ENCODE data around the gene MB. TPM values are rescaled to one million over a fixed set of nuclear protein-coding genes. Genes with fewer than 3 reads are reported as not detected.

Gene MB
- total RNA-seq, 1 experiment from 2014 or later = 6.3 TPM

DNA sequence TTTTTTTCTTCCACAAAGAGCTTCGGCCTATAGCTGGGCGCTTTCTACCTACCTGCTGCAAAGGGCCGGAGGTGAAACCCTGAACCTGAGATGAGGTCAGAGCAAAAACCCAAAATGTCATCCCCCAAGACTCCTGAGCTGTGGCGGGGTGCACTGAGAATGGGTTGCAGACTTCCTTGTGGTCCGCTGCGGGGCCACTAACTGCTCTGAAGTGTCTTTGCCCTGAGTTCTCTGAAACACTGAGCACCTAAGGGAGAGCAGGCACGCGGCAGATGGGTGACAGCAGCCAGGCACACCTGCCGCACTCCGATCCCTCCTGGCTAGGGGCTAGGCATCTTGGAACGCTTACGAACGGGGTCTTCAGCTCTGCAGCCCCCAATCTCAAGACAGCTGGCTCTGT, 47.2 kb downstream of the MB start:
- Histone ChIP-seq H3K27ac (no peak overlapping the region), H3K9me3 (replicated peaks) (no peaks in the 10 kb centered on the region), H3K36me3 (no peaks in the 10 kb centered on the region), H3K27me3 (0 out of 2 replicates have a peak, but pooled peaks cover 4% of the 10 kb centered on the region), H3K4me1 (no peaks in the 10 kb centered on the region), H3K4me3 (no peak overlapping the region)
- no peak for DNase-seq

- H3K4me1 ChIP-seq = no peaks in the 10 kb centered on the region
- no peaks in the 10 kb centered on the region for H3K36me3 ChIP-seq
- no peaks in the 10 kb centered on the region for H3K9me3 ChIP-seq (replicated peaks)
- 0 out of 2 replicates have a peak, but pooled peaks cover 4% of the 10 kb centered on the region for H3K27me3 ChIP-seq
- no peak for DNase-seq
- no peak overlapping the region for H3K27ac ChIP-seq
- no peak overlapping the region for H3K4me3 ChIP-seq
Measured at GRCh38 chr22:35568751-35569739, 48.1 kb downstream of the MB start.

DNA sequence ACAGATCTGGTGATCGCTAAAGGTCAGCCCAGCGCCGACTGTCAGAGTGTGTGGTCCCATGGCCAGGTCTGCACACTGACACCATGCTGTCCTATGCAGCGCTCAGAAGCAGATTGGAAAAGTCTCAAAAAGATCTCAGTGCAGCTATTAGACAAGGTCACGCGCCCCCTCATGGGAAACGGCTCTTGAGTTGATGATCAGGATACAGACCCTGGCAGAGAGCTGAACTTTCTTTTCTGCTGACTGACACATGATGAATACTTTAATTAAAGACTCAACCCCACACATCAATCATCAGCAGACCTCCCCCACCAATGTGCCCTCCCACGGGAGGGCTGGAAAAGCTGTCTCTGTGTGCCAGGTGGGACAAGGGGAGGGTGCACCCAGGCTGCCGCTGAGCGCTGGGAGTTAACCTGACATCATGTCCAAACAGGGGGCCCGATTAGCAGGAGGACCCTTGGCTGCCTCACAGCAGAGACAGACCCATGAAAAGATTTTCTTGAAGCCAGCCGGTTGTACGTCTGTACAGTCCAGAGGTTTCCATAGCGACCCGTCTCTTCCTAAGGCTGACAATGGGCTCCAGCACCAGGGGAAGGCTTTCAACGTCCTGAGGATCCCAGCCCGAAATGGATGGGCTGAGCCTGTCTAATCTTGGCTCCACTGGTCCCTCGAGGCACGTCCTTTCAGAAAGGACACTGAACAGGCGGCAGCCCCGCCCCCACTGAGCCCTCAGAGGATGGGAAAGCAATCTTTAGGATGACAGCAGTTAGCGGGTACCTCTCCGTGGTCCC, 49.6 kb downstream of the MB start:
- Histone ChIP-seq H3K9me3 (replicated peaks) (no peaks in the 10 kb centered on the region), H3K27ac (no peak overlapping the region), H3K4me1 (no peaks in the 10 kb centered on the region), H3K36me3 (no peaks in the 10 kb centered on the region), H3K27me3 (0 out of 2 replicates have a peak, but pooled peaks cover 4% of the 10 kb centered on the region), H3K4me3 (no peak overlapping the region)
- no peak for DNase-seq

- no peaks in the 10 kb centered on the region for H3K36me3 ChIP-seq
- DNase-seq = no peak
- H3K27ac ChIP-seq = no peak overlapping the region
- no peaks in the 10 kb centered on the region for H3K9me3 ChIP-seq (replicated peaks)
- no peak overlapping the region for H3K4me3 ChIP-seq
- 0 out of 2 replicates have a peak, but pooled peaks cover 4% of the 10 kb centered on the region for H3K27me3 ChIP-seq
- no peaks in the 10 kb centered on the region; the same call in 1 of the 2 replicates for H3K4me1 ChIP-seq
Measured at GRCh38 chr22:35564975-35565867, 51.9 kb downstream of the MB start.

GRCh38 chr22:35563211-35563610, 53.9 kb downstream of the MB start:
- H3K9me3 ChIP-seq (replicated peaks) = no peaks in the 10 kb centered on the region
- H3K27me3 ChIP-seq = 0 out of 2 replicates have a peak, but pooled peaks cover 4% of the 10 kb centered on the region
- DNase-seq = no peak
- no peak overlapping the region for H3K4me3 ChIP-seq
- no peak overlapping the region for H3K27ac ChIP-seq
- no peaks in the 10 kb centered on the region for H3K36me3 ChIP-seq
- H3K4me1 ChIP-seq = no peaks in the 10 kb centered on the region; the same call in 1 of the 2 replicates

- no peak overlapping the region for H3K27ac ChIP-seq
- H3K4me3 ChIP-seq = no peak overlapping the region
- H3K36me3 ChIP-seq = no peaks in the 10 kb centered on the region
- no peaks in the 10 kb centered on the region for H3K27me3 ChIP-seq
- H3K9me3 ChIP-seq (replicated peaks) = no peaks in the 10 kb centered on the region
- no peak for DNase-seq
- no peaks in the 10 kb centered on the region; the same call in 1 of the 2 replicates for H3K4me1 ChIP-seq
Measured at GRCh38 chr22:35561796-35562526, 55.2 kb downstream of the MB start.

DNA sequence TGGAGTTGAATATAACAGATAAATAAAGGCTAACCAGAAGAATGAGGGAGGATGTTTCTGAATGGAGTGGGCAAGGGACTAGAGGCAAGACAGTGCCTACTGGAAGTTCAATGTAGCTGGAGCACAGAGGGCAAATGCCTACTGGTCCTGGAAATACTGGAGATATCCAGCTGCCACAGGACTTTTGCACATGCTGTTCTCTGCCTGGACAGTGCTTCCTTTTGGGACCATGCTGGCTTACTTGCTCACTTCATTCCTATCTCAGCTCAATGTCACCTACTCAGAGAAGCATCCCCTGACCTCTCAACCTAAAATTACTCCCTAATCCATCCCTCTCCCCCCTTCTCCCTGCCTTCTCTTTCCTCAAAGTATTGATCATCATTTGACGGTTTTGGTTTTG, 56.3 kb downstream of the MB start:
- H3K36me3 ChIP-seq = no peaks in the 10 kb centered on the region
- DNase-seq = no peak
- no peak overlapping the region for H3K27ac ChIP-seq
- H3K27me3 ChIP-seq = no peaks in the 10 kb centered on the region
- no peaks in the 10 kb centered on the region; the same call in 1 of the 2 replicates for H3K4me1 ChIP-seq
- no peak overlapping the region for H3K4me3 ChIP-seq
- no peaks in the 10 kb centered on the region for H3K9me3 ChIP-seq (replicated peaks)

DNA sequence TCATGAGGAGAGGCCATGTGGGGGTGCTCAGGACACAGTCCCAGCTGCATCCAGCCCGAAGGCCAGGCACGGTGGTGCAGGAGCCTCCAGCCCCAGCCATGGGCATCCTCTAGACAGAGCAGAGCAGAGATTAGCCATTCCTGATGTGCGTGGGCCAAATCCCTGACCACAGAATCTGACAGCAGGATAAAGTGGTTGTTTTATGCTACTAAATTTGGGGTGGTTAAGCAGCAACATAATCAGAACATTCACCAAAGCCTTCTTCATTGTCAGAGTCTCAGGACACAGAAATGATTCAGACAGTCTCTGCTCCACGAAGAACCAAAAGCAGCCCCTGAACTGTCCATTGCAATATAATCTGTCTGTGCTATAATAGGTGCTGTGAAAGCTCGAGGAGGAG, 56.8 kb downstream of the MB start:
- Histone ChIP-seq H3K27ac (no peak overlapping the region), H3K27me3 (no peaks in the 10 kb centered on the region), H3K4me1 (no peaks in the 10 kb centered on the region; the same call in 1 of the 2 replicates), H3K36me3 (no peaks in the 10 kb centered on the region), H3K4me3 (no peak overlapping the region), H3K9me3 (replicated peaks) (no peaks in the 10 kb centered on the region)
- no peak for DNase-seq

- Histone ChIP-seq H3K27me3 (no peaks in the 10 kb centered on the region), H3K27ac (no peak overlapping the region), H3K4me1 (no peaks in the 10 kb centered on the region; the same call in 1 of the 2 replicates), H3K9me3 (replicated peaks) (no peaks in the 10 kb centered on the region), H3K36me3 (no peaks in the 10 kb centered on the region), H3K4me3 (no peak overlapping the region)
- DNase-seq = no peak
Measured at GRCh38 chr22:35559354-35560005, 57.6 kb downstream of the MB start.

DNA sequence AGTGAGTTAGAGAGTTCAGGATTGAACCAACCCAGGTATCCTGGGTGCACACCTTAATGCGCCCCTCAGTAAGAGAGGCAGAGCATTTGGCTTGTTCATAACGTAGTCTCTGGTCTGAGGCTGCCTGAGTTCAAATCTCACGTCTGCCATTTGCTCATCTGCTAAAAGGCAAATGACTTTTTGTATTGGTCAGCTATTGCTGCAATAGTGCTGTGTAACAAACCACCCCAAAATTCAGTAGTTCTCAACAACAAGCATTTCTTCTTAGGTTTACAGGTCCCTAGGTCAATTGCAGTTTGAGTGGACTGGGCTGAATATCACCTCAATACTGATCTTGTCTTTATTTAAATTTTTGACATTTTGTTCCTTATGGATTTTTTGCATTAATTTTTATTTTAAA, 58.4 kb downstream of the MB start:
- Histone ChIP-seq H3K27me3 (no peaks in the 10 kb centered on the region), H3K4me1 (no peaks in the 10 kb centered on the region; the same call in 1 of the 2 replicates), H3K36me3 (no peaks in the 10 kb centered on the region), H3K4me3 (no peak overlapping the region), H3K9me3 (replicated peaks) (no peaks in the 10 kb centered on the region), H3K27ac (no peak overlapping the region)
- DNase-seq = no peak

DNA sequence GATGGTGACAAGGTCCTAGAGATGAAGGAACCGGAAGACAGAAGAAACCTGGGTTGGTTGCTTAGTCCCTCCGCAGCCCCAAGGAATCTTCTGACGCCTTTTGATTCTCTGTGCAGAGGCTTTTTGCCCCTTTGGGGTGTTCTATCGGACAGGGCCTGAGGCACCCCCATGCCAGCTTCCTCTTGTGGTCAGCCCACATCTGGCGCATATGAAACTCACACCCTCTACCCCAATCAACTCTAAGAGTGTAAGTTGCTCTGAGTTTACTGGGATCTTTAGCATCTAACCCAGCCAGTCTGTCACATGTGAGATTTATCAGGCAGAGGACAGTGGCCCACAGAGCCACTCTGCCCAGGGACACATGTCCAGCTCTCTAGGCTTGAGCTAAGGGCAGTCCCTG, 59.1 kb downstream of the MB start:
- H3K4me3 ChIP-seq = no peak overlapping the region
- no peak for DNase-seq
- no peaks in the 10 kb centered on the region for H3K27me3 ChIP-seq
- H3K36me3 ChIP-seq = no peaks in the 10 kb centered on the region
- H3K9me3 ChIP-seq (replicated peaks) = no peaks in the 10 kb centered on the region
- no peak overlapping the region for H3K27ac ChIP-seq
- peaks cover under 1% of the 10 kb centered on the region; the same call in 1 of the 2 replicates for H3K4me1 ChIP-seq
